Ovary (tissue), 3 donors: ENCODE results near the gene COL13A1.

Source experiments
- CTCF ChIP-seq, 3 donors: fragments of 450-650 bp in 2 of 3; fragments of 200-600 bp in 1 of 3; IDR thresholded peaks; one replicate each; pipeline versions ENCODE4 v1.5.1 to v1.8.0; 2016 to 2022; ENCODE audit warnings: antibody characterized with exemption in 3 of 3, mild to moderate bottlenecking in 1 of 3
- EP300 ChIP-seq: sonication (generic); formaldehyde crosslinking; IDR thresholded peaks from one replicate; pipeline ENCODE4 v1.6.1; 2017; ENCODE audit warnings: antibody characterized with exemption
- POLR2A ChIP-seq: fragments of 450-650 bp; IDR thresholded peaks from one replicate; pipeline ENCODE4 v1.6.1; 2017; ENCODE audit warnings: antibody characterized with exemption, mild to moderate bottlenecking, moderate library complexity
- donor health status: DM: no; HTN: no; CAD: no.

DNA sequence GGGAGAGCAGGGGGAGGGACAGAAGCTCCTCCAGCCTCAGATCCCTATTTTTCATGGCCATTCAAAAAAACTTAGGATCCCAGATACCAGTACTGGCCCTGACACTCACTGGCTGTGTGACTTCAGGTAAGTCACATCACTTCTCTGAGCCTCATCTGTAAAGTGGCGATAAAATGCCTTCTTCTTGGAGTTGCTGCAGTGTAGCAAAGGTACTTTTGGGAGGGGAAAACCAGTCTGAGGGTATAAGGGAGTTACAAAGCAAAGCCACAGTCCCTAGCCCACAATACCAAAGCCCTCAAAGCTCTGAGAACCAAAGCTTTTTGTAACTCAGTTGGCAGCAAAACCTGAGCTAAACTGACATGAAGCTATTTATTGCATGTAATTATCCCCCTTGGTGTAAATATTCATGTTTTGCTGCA is 43.4 kb upstream of the COL13A1 start:
- no peak for TF ChIP-seq CTCF (IDR thresholded peaks at IDR 0.05)
- TF ChIP-seq EP300 = no peak
- no peak for TF ChIP-seq POLR2A
